Hepatocyte (in vitro differentiated cells): ENCODE results near the gene RPA3. TPM values are rescaled to one million over a fixed set of nuclear protein-coding genes. Genes with fewer than 3 reads are reported as not detected.
A peak's percentile ranks its signal among the peaks of the same experiment; 100 is the strongest.

Source experiments
- DNase-seq: peaks from one replicate; pipeline ENCODE4 v3.0.0-alpha.2; 2016; ENCODE audit warnings: low spot score
- H2AFZ ChIP-seq: fragments of 200-600 bp; sonication (generic); 2 replicates; pipeline ENCODE4 v1.6.0; 2016; ENCODE audit warnings: antibody characterized with exemption, mild to moderate bottlenecking
- H3K27ac ChIP-seq: fragments of 200-600 bp; sonication (generic); 2 replicates; pipeline ENCODE4 v1.5.1; 2016; ENCODE audit warnings: mild to moderate bottlenecking
- H3K27me3 ChIP-seq: fragments of 200-600 bp; sonication (generic); 2 replicates; pipeline ENCODE4 v1.6.1; 2016
- H3K36me3 ChIP-seq: fragments of 200-600 bp; sonication (generic); replicated peaks from 2 replicates; pipeline ENCODE4 v1.5.1; 2016; ENCODE audit warnings: low read depth; ENCODE audit not compliant: insufficient read depth
- H3K4me1 ChIP-seq: fragments of 200-600 bp; sonication (generic); 2 replicates; pipeline ENCODE4 v1.5.1; 2016; ENCODE audit warnings: mild to moderate bottlenecking, moderate library complexity; ENCODE audit not compliant: insufficient read depth
- H3K4me2 ChIP-seq: fragments of 200-600 bp; sonication (generic); 2 replicates; pipeline ENCODE4 v1.6.0; 2016
- H3K4me3 ChIP-seq: fragments of 200-600 bp; sonication (generic); 2 replicates; pipeline ENCODE4 v1.5.1; 2016; ENCODE audit warnings: mild to moderate bottlenecking
- H3K79me2 ChIP-seq: fragments of 200-600 bp; sonication (generic); 2 replicates; pipeline ENCODE4 v1.6.0; 2017; ENCODE audit warnings: mild to moderate bottlenecking
- H3K9me2 ChIP-seq: fragments of 200-600 bp; sonication (generic); replicated peaks from 2 replicates; pipeline ENCODE4 v1.6.0; 2017; ENCODE audit warnings: mild to moderate bottlenecking; ENCODE audit not compliant: insufficient read depth
- H3K9me3 ChIP-seq: fragments of 200-600 bp; sonication (generic); 2 replicates; pipeline ENCODE4 v1.5.1; 2016; ENCODE audit warnings: low read depth, mild to moderate bottlenecking
- H4K20me1 ChIP-seq: fragments of 200-600 bp; sonication (generic); 2 replicates; pipeline ENCODE4 v1.6.0; 2016; ENCODE audit warnings: mild to moderate bottlenecking; ENCODE audit not compliant: insufficient read depth, poor library complexity, severe bottlenecking
- CTCF ChIP-seq: fragments of 200-600 bp; sonication (generic); IDR thresholded peaks from 2 replicates; pipeline ENCODE4 v1.5.1; 2016; ENCODE audit warnings: antibody characterized with exemption, mild to moderate bottlenecking; ENCODE audit not compliant: poor library complexity
- EZH2 ChIP-seq: fragments of 200-600 bp; sonication (generic); IDR thresholded peaks from 2 replicates; pipeline ENCODE4 v1.6.1; 2016; ENCODE audit warnings: antibody characterized with exemption, mild to moderate bottlenecking, borderline replicate concordance
- EZH2phosphoT487 ChIP-seq: fragments of 200-600 bp; sonication (generic); IDR thresholded peaks from one replicate; pipeline ENCODE4 v1.6.1; 2018; ENCODE audit warnings: antibody characterized with exemption, mild to moderate bottlenecking, low read depth, moderate library complexity; ENCODE audit not compliant: unreplicated experiment, severe bottlenecking
- WGBS: methylation state at CpG from one replicate; pipeline ENCODE4 v1.1.6; 2016; ENCODE audit warnings: low lambda C conversion rate; ENCODE audit errors: missing lambda C conversion rate; 5-methylcytosine and 5-hydroxymethylcytosine counted together
- polyA plus RNA-seq: library from polyadenylated mRNA; unstranded; fragments of >200 nt; fragmentation: Nextera tagmentation; extraction: Ambion mirVana; gene quantifications from 2 replicates; pipeline ENCODE4 v1.2.1, GENCODE V29; 2016
- total RNA-seq: library from RNA; depleted of rRNA; stranded (reverse); fragments of >200 nt; gene quantifications from 2 replicates; pipeline ENCODE4 v1.2.3, GENCODE V29; 2014

Gene RPA3
- total and polyA plus RNA-seq, 2 experiments from 2014 or later: 17.3 to 38.2 TPM

DNA sequence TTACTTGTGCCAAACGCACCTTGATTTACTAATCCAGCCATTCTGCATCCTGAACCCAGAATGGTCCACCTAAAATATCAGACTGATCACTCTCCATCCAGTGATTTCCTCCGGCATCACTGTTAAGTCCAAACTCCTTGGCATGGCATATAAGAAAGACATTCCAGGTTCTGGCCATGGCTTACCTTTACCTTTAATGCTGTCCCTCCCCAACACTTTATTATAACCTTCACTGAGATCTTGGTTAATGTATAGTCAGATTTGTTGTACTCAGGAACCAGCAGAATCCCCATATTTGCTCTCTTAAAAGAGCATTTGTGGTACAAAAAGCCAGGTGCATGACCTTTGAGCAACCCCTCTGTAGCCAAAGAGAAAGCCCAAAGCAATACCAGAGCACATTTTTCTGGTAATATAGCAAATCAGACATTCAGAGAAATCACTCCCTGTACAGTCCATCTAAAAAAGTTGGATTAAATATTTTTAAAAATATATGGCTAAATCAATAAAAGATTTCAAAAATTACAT is 67.7 kb downstream of the RPA3 start:
- H2AFZ ChIP-seq: no peak overlapping the region
- H3K4me2 ChIP-seq: no peak overlapping the region
- H3K4me1 ChIP-seq: no peaks in the 10 kb centered on the region
- H3K79me2 ChIP-seq: peaks cover 79% of the 10 kb centered on the region
- no peak overlapping the region for H3K4me3 ChIP-seq
- H3K9me3 ChIP-seq: no peaks in the 10 kb centered on the region
- no peaks in the 10 kb centered on the region for H3K27me3 ChIP-seq
- H4K20me1 ChIP-seq: no peaks in the 10 kb centered on the region
- DNase-seq: no peak
- 84% methylated on average over 2 of the region's 2 CpGs for WGBS
- TF ChIP-seq CTCF: no peak
- TF ChIP-seq EZH2phosphoT487: no peak
- TF ChIP-seq EZH2: no peak
- no peaks in the 10 kb centered on the region for H3K9me2 ChIP-seq
- H3K36me3 ChIP-seq: no peaks in the 10 kb centered on the region
- no peak overlapping the region for H3K27ac ChIP-seq

- H3K9me3 ChIP-seq: no peaks in the 10 kb centered on the region
- TF ChIP-seq EZH2phosphoT487: no peak
- no peak for TF ChIP-seq CTCF
- no peak for TF ChIP-seq EZH2
- 76% methylated on average over 6 of the region's 6 CpGs for WGBS
- H3K79me2 ChIP-seq: peaks cover 80% of the 10 kb centered on the region
- no peak for DNase-seq
- H3K4me1 ChIP-seq: no peaks in the 10 kb centered on the region
- H3K27ac ChIP-seq: no peak overlapping the region
- H3K4me2 ChIP-seq: no peak overlapping the region
- no peaks in the 10 kb centered on the region for H3K36me3 ChIP-seq
- no peaks in the 10 kb centered on the region for H4K20me1 ChIP-seq
- no peaks in the 10 kb centered on the region for H3K9me2 ChIP-seq
- H3K4me3 ChIP-seq: no peak overlapping the region
- H3K27me3 ChIP-seq: no peaks in the 10 kb centered on the region
- no peak overlapping the region for H2AFZ ChIP-seq
These were observed 70.8 kb downstream of the RPA3 start for GRCh38 chr7:7647495-7648036.

GRCh38 chr7:7642081-7642480 is 76.3 kb downstream of the RPA3 start:
- H4K20me1 ChIP-seq: no peaks in the 10 kb centered on the region
- TF ChIP-seq EZH2: no peak
- no peak for TF ChIP-seq EZH2phosphoT487
- no peak for TF ChIP-seq CTCF
- no peaks in the 10 kb centered on the region for H3K36me3 ChIP-seq
- peak overlapping the region; percentile 94 for H3K4me2 ChIP-seq
- H3K79me2 ChIP-seq: peaks cover 49% of the 10 kb centered on the region
- H3K4me1 ChIP-seq: no peaks in the 10 kb centered on the region
- H3K27ac ChIP-seq: peak overlapping the region; percentile 74
- WGBS: 50% methylated on average over 6 of the region's 6 CpGs
- H2AFZ ChIP-seq: no peak overlapping the region
- no peaks in the 10 kb centered on the region for H3K27me3 ChIP-seq
- no peaks in the 10 kb centered on the region for H3K9me3 ChIP-seq
- no peaks in the 10 kb centered on the region for H3K9me2 ChIP-seq
- DNase-seq: peak; percentile 35
- H3K4me3 ChIP-seq: peak overlapping the region; percentile 28
